ENCODE results near the gene SOWAHA.

The SOWAHA gene

GRCh38 chr5:132773601-132774355 lies 39.3 kb upstream of the SOWAHA start:
- H3K4me3 ChIP-seq (ENCODE audit: control insufficient read depth, low read depth, low read length): no peak overlapping the region
- no peak for DNase-seq (ENCODE audit: low read depth)
- TF ChIP-seq, protein P1, sequence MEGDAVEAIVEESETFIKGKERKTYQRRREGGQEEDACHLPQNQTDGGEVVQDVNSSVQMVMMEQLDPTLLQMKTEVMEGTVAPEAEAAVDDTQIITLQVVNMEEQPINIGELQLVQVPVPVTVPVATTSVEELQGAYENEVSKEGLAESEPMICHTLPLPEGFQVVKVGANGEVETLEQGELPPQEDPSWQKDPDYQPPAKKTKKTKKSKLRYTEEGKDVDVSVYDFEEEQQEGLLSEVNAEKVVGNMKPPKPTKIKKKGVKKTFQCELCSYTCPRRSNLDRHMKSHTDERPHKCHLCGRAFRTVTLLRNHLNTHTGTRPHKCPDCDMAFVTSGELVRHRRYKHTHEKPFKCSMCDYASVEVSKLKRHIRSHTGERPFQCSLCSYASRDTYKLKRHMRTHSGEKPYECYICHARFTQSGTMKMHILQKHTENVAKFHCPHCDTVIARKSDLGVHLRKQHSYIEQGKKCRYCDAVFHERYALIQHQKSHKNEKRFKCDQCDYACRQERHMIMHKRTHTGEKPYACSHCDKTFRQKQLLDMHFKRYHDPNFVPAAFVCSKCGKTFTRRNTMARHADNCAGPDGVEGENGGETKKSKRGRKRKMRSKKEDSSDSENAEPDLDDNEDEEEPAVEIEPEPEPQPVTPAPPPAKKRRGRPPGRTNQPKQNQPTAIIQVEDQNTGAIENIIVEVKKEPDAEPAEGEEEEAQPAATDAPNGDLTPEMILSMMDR (conservative IDR thresholded peaks at IDR 0.05; ENCODE audit: control insufficient read depth, insufficient read depth, low read depth, low read length): no peak

DNA sequence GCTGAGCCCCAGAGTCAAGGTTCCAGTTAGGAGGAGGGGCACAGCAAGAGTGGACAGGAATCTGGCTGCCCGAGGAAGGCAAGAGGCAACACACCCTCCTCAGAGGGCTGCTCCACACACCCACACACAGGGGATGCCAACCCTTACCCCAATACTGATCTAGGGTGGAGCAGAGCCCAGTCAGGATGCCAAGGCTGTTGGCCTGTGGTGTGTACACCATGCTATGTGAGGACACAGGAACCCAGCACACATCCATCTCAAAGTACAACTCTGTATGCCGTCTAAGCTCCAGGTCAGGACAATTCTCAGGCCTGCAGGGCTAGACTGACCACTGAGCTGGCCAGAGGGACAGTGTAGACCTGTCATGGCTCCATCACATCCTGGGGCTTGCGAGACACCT lies 38.7 kb upstream of the SOWAHA start:
- H3K4me3 ChIP-seq (ENCODE audit: control insufficient read depth, low read depth, low read length): no peak overlapping the region

GRCh38 chr5:132774896-132775295 lies 38.2 kb upstream of the SOWAHA start:
- TF ChIP-seq, protein P1 (conservative IDR thresholded peaks at IDR 0.05; ENCODE audit: control insufficient read depth, insufficient read depth, low read depth, low read length): no peak
- DNase-seq (ENCODE audit: low read depth): no peak
- no peak overlapping the region for H3K4me3 ChIP-seq (ENCODE audit: control insufficient read depth, low read depth, low read length)

More for the DNA sequence above, 38.7 kb upstream of the SOWAHA start:
- no peak for DNase-seq (ENCODE audit: low read depth)
- TF ChIP-seq, protein P1 (conservative IDR thresholded peaks at IDR 0.05; ENCODE audit: control insufficient read depth, insufficient read depth, low read depth, low read length): no peak

- peak overlapping the region; percentile 76 for H3K4me3 ChIP-seq (ENCODE audit: control insufficient read depth, low read depth, low read length)
- no peak for DNase-seq (ENCODE audit: low read depth)
- TF ChIP-seq, protein P1 (conservative IDR thresholded peaks at IDR 0.05; ENCODE audit: control insufficient read depth, insufficient read depth, low read depth, low read length): no peak
These were observed 37.6 kb upstream of the SOWAHA start for GRCh38 chr5:132775476-132775961.

- TF ChIP-seq, protein P1 (conservative IDR thresholded peaks at IDR 0.05; ENCODE audit: control insufficient read depth, insufficient read depth, low read depth, low read length): no peak
- no peak for DNase-seq (ENCODE audit: low read depth)
- peak overlapping the region; percentile 76 for H3K4me3 ChIP-seq (ENCODE audit: control insufficient read depth, low read depth, low read length)
These were observed 36.8 kb upstream of the SOWAHA start for GRCh38 chr5:132776131-132776937.

DNA sequence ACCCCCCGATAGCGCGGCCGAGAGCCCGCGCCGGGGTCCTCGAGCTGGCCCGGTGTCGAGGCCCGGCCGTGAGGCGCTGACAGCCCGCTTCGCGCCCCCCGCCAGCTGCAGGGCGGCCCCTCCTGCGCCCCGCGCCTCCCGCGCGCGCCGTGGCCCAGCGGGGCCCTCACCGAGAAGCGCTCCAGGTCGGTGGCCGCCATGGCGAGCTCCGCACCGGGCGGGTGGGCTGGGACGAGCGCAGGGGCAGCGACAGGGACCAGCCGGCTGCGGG lies 36.2 kb upstream of the SOWAHA start:
- DNase-seq (ENCODE audit: low read depth): no peak
- TF ChIP-seq, protein P1 (conservative IDR thresholded peaks at IDR 0.05; ENCODE audit: control insufficient read depth, insufficient read depth, low read depth, low read length): no peak
- H3K4me3 ChIP-seq (ENCODE audit: control insufficient read depth, low read depth, low read length): peak overlapping the region; percentile 76
